Coronary artery (tissue), 2 donors: ENCODE results near the gene PSMB11.

ENCODE experiments used
- DNase-seq: peaks from one replicate; pipeline ENCODE4 v3.0.0-alpha.2; 2017; ENCODE audit warnings: low spot score
- H3K27ac ChIP-seq, 2 donors: fragments of 200-600 bp; sonication (generic); one replicate each; pipeline ENCODE4 v1.5.1; 2016 to 2019
- H3K4me3 ChIP-seq: fragments of 200-600 bp; sonication (generic); 2 replicates; pipeline ENCODE4 v1.5.1; 2016; ENCODE audit warnings: mild to moderate bottlenecking, moderate library complexity
- TF ChIP-seq, protein P1 (sequence below): fragments of 200-600 bp; sonication (generic); IDR thresholded peaks from one replicate; pipeline ENCODE4 v1.5.1; 2019; ENCODE audit warnings: antibody characterized with exemption

Gene PSMB11

GRCh38 chr14:23034498-23035302 lies 7.3 kb upstream of the PSMB11 start, which contains the start of gene PSMB5:
Gene PSMB5, minus strand, starts transcription at chr14:23034900. Its CDS starts 19 bp downstream, at chr14:23034881.
- H3K4me3 ChIP-seq: peak within 1 kb of the TSS; percentile 77
- DNase-seq: peak; percentile 94
- TF ChIP-seq, protein P1, sequence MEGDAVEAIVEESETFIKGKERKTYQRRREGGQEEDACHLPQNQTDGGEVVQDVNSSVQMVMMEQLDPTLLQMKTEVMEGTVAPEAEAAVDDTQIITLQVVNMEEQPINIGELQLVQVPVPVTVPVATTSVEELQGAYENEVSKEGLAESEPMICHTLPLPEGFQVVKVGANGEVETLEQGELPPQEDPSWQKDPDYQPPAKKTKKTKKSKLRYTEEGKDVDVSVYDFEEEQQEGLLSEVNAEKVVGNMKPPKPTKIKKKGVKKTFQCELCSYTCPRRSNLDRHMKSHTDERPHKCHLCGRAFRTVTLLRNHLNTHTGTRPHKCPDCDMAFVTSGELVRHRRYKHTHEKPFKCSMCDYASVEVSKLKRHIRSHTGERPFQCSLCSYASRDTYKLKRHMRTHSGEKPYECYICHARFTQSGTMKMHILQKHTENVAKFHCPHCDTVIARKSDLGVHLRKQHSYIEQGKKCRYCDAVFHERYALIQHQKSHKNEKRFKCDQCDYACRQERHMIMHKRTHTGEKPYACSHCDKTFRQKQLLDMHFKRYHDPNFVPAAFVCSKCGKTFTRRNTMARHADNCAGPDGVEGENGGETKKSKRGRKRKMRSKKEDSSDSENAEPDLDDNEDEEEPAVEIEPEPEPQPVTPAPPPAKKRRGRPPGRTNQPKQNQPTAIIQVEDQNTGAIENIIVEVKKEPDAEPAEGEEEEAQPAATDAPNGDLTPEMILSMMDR: no peak
- peak within 1 kb of the TSS; percentile 87 to 96 for H3K27ac ChIP-seq

GRCh38 chr14:23035303-23036144 lies 6.5 kb upstream of the PSMB11 start:
- no peak for DNase-seq
- Histone ChIP-seq H3K4me3 (peak overlapping the region; percentile 77), H3K27ac (peak overlapping the region; percentile 87 to 96)
- TF ChIP-seq, protein P1: no peak

GRCh38 chr14:23040100-23040499 lies 1.9 kb upstream of the PSMB11 start:
- no peak for DNase-seq
- H3K27ac ChIP-seq: no peak overlapping the region
- no peak overlapping the region for H3K4me3 ChIP-seq
- TF ChIP-seq, protein P1: no peak

GRCh38 chr14:23041729-23042128 lies 283 bp upstream of the PSMB11 start:
- no peak for DNase-seq
- Histone ChIP-seq H3K4me3 (no peak overlapping the region), H3K27ac (no peak overlapping the region)
- TF ChIP-seq, protein P1: no peak

- no peak overlapping the region for H3K27ac ChIP-seq
- TF ChIP-seq, protein P1: no peak
- DNase-seq: no peak
- no peak overlapping the region for H3K4me3 ChIP-seq
Observed at GRCh38 chr14:23043145-23043544, 1.1 kb downstream of the PSMB11 start.

DNA sequence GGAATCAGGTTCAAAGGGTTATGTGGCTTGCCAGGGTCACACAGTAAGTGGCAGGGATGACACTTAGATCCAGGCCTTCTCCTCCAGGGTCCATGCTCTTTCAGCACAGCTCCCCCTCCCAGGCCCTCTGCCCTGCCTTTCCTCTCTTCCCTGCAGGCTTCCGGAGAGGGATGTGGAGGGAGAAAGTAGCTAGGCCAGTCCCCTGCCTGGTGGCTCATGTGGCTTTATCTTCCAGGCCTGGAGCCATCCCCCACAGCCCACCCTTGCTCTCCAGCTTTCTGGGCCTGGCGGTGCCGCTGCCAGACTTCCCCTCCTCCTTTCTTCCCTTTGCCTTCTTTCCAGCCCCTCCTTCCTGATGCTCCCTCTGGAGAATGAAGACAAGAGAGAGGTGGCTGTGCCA lies 1.7 kb downstream of the PSMB11 start:
- Histone ChIP-seq H3K4me3 (no peak overlapping the region), H3K27ac (no peak overlapping the region)
- no peak for DNase-seq
- TF ChIP-seq, protein P1: no peak
